MM.1S (cell line): ENCODE data around the gene UNC13C.

Experiments
- DNase-seq: peaks from one replicate; pipeline ENCODE4 v3.0.0-alpha.2; 2015
- H2AFZ ChIP-seq: fragments of 300-600 bp; sonication (generic); 2 replicates; pipeline ENCODE4 v1.6.0; 2016; ENCODE audit warnings: antibody characterized with exemption, low read length
- H3F3A ChIP-seq: fragments of 300-600 bp; sonication (generic); 2 replicates; pipeline ENCODE4 v1.6.1; 2016; ENCODE audit warnings: mild to moderate bottlenecking, antibody characterized with exemption, low read length, moderate library complexity, mixed read lengths; ENCODE audit not compliant: insufficient read depth
- H3K27ac ChIP-seq: fragments of 300-600 bp; sonication (generic); 2 replicates; pipeline ENCODE4 v1.5.1; 2016; ENCODE audit warnings: mild to moderate bottlenecking, low read length
- H3K27me3 ChIP-seq: fragments of 300-600 bp; sonication (generic); replicated peaks from 2 replicates; pipeline ENCODE4 v1.6.0; 2016; ENCODE audit warnings: low read length; ENCODE audit not compliant: insufficient read depth
- H3K36me3 ChIP-seq: fragments of 300-600 bp; sonication (generic); replicated peaks from 2 replicates; pipeline ENCODE4 v1.6.1; 2016; ENCODE audit warnings: mild to moderate bottlenecking, low read length, mixed read lengths; ENCODE audit not compliant: insufficient read depth
- H3K4me1 ChIP-seq: fragments of 300-600 bp; sonication (generic); 2 replicates; pipeline ENCODE4 v1.6.1; 2016; ENCODE audit warnings: low read length, mixed read lengths
- H3K4me2 ChIP-seq: fragments of 300-600 bp; sonication (generic); 2 replicates; pipeline ENCODE4 v1.6.0; 2016; ENCODE audit warnings: low read depth, low read length
- H3K4me3 ChIP-seq: fragments of 300-600 bp; sonication (generic); 2 replicates; pipeline ENCODE4 v1.5.1; 2016; ENCODE audit warnings: low read length, mixed read lengths
- H3K79me2 ChIP-seq: fragments of 300-600 bp; sonication (generic); 2 replicates; pipeline ENCODE4 v1.6.1; 2016; ENCODE audit warnings: mixed run types, low read length, mixed read lengths
- H3K9ac ChIP-seq: fragments of 300-600 bp; sonication (generic); 2 replicates; pipeline ENCODE4 v1.6.1; 2016; ENCODE audit warnings: low read length, mixed read lengths
- H3K9me2 ChIP-seq: fragments of 300-600 bp; sonication (generic); replicated peaks from 2 replicates; pipeline ENCODE4 v1.6.1; 2016; ENCODE audit warnings: mild to moderate bottlenecking, low read length, mixed read lengths; ENCODE audit not compliant: insufficient read depth
- H3K9me3 ChIP-seq: fragments of 300-600 bp; sonication (generic); replicated peaks from 2 replicates; pipeline ENCODE4 v1.6.1; 2016; ENCODE audit warnings: mild to moderate bottlenecking, low read length, mixed read lengths; ENCODE audit not compliant: insufficient read depth
- H4K20me1 ChIP-seq: fragments of 300-600 bp; sonication (generic); 2 replicates; pipeline ENCODE4 v1.6.1; 2016; ENCODE audit warnings: mild to moderate bottlenecking, low read length, moderate library complexity, mixed read lengths; ENCODE audit not compliant: insufficient read depth
- EZH2 ChIP-seq: fragments of 300-600 bp; sonication (generic); optimal IDR thresholded peaks from 2 replicates; pipeline ENCODE3; 2017; ENCODE audit warnings: low read depth, mild to moderate bottlenecking, antibody characterized with exemption, low read length, mixed read lengths
- EZH2phosphoT487 ChIP-seq: fragments of 300-600 bp; sonication (generic); IDR thresholded peaks from 2 replicates; pipeline ENCODE4 v1.6.1; 2018; ENCODE audit warnings: antibody characterized with exemption, low read length
- TF ChIP-seq, protein P1 (sequence below): fragments of 300-600 bp; sonication (generic); IDR thresholded peaks from 2 replicates; pipeline ENCODE4 v1.5.1; 2016; ENCODE audit warnings: antibody characterized with exemption, low read length, mixed read lengths

Gene UNC13C

DNA sequence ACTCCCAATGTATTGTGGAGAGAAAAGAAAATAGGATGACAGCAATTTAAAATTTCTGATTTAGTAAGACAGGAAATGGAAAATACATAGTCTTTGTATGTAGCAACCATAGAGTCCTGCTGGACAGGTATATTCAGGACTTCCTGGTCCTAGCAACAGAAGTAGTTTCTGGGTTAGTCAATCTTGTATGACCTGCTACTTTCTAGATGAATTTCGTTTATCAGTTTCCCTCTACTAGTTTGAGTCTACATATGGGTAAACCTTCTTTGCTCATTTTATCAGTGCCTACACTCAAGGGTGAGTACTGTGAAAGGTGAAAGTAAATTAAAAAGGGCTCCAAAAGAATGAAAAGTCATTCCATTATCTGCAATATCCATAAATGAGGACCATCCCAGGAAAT, 309.8 kb downstream of the UNC13C start:
- TF ChIP-seq, protein P1, sequence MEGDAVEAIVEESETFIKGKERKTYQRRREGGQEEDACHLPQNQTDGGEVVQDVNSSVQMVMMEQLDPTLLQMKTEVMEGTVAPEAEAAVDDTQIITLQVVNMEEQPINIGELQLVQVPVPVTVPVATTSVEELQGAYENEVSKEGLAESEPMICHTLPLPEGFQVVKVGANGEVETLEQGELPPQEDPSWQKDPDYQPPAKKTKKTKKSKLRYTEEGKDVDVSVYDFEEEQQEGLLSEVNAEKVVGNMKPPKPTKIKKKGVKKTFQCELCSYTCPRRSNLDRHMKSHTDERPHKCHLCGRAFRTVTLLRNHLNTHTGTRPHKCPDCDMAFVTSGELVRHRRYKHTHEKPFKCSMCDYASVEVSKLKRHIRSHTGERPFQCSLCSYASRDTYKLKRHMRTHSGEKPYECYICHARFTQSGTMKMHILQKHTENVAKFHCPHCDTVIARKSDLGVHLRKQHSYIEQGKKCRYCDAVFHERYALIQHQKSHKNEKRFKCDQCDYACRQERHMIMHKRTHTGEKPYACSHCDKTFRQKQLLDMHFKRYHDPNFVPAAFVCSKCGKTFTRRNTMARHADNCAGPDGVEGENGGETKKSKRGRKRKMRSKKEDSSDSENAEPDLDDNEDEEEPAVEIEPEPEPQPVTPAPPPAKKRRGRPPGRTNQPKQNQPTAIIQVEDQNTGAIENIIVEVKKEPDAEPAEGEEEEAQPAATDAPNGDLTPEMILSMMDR, result no peak
- TF ChIP-seq EZH2, result no peak
- H3K4me1 ChIP-seq, result no peaks in the 10 kb centered on the region
- no peaks in the 10 kb centered on the region for H3K9me2 ChIP-seq
- H4K20me1 ChIP-seq, result no peaks in the 10 kb centered on the region
- H3K4me2 ChIP-seq, result no peak overlapping the region
- no peaks in the 10 kb centered on the region for H3K79me2 ChIP-seq
- H3F3A ChIP-seq, result no peaks in the 10 kb centered on the region
- no peaks in the 10 kb centered on the region for H3K27me3 ChIP-seq
- no peak overlapping the region for H3K4me3 ChIP-seq
- DNase-seq, result no peak
- no peaks in the 10 kb centered on the region for H3K36me3 ChIP-seq
- no peak overlapping the region for H3K27ac ChIP-seq
- H2AFZ ChIP-seq, result no peak overlapping the region
- no peaks in the 10 kb centered on the region for H3K9me3 ChIP-seq
- H3K9ac ChIP-seq, result no peak overlapping the region

DNA sequence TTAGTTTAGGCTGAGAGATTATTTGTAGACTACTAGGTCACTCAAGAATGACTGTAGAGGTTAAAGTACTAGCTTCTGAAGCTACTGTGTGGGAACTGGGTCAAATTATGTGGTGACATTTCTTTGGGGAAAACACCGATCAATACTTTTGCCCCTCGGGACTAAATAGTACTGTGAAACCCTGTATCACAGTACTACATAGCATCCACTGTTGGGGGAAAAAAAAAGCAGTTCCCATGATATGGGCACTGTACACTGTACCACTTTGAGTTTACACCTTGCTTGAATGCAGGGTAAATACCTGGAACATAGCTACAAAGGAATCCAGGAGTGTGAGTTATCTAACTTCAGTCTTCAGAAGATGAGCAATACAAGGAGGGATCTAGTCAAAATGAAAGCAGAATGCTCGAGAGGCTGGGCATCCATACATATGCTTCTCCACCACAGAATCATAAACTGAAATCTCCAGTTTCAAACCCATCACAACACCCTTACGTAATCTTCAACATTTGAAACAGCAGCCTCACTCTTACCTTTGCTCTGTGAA, 311.4 kb downstream of the UNC13C start:
- H3K36me3 ChIP-seq, result no peaks in the 10 kb centered on the region
- H3K27ac ChIP-seq, result no peak overlapping the region
- no peak overlapping the region for H3K4me2 ChIP-seq
- H3K79me2 ChIP-seq, result no peaks in the 10 kb centered on the region
- H4K20me1 ChIP-seq, result no peaks in the 10 kb centered on the region
- no peak overlapping the region for H3K4me3 ChIP-seq
- H3K9ac ChIP-seq, result no peak overlapping the region
- no peaks in the 10 kb centered on the region for H3K9me3 ChIP-seq
- H2AFZ ChIP-seq, result no peak overlapping the region; the same call in 1 of the 2 replicates
- H3F3A ChIP-seq, result no peaks in the 10 kb centered on the region
- no peaks in the 10 kb centered on the region for H3K9me2 ChIP-seq
- H3K4me1 ChIP-seq, result no peaks in the 10 kb centered on the region
- no peaks in the 10 kb centered on the region for H3K27me3 ChIP-seq
- peak; percentile 21 for DNase-seq
- TF ChIP-seq EZH2phosphoT487 (no peak), EZH2 (no peak)
- TF ChIP-seq, protein P1, result no peak

DNA sequence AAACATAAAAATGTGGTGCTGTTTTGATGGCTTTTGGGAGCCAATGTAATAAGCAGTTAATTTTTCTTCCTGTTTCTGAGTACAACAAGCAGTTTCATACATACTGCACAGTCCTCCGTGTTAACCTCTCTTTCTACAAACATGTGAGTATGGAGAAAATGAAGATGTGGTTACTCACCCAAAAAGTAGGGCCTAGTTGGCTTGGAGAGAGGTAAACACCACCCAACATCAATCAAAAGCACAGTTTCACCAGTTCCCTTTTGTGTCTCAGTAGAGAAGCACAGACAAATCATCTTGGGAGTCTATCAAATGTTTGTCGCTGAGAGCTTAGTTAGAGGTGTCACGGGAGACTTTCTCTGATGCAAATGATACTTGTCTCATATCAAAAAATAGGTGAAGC, 320.2 kb downstream of the UNC13C start:
- Histone ChIP-seq H2AFZ (no peak overlapping the region), H3K79me2 (no peaks in the 10 kb centered on the region)
- no peak for DNase-seq

More for the DNA sequence above, 320.2 kb downstream of the UNC13C start:
- TF ChIP-seq EZH2phosphoT487 (no peak), EZH2 (no peak)
- TF ChIP-seq, protein P1, result no peak
- Histone ChIP-seq H3K36me3 (no peaks in the 10 kb centered on the region), H3K4me1 (no peaks in the 10 kb centered on the region), H3K9me3 (no peaks in the 10 kb centered on the region), H3K9ac (no peak overlapping the region), H3K27ac (no peak overlapping the region), H4K20me1 (no peaks in the 10 kb centered on the region), H3K4me3 (no peak overlapping the region), H3F3A (no peaks in the 10 kb centered on the region), H3K9me2 (no peaks in the 10 kb centered on the region), H3K27me3 (no peaks in the 10 kb centered on the region), H3K4me2 (no peak overlapping the region)
